ENCODE results near the gene PRKCZ. TPM values are rescaled to one million over a fixed set of nuclear protein-coding genes. Genes with fewer than 3 reads are reported as not detected.

Gene PRKCZ
- total RNA-seq, 2 experiments from 2014 or later: 8.0 to 10.0 TPM

- Histone ChIP-seq H3K4me2 (ENCODE audit: low read length) (no peak overlapping the region), H3K9me3 (ENCODE audit: low read length) (no peaks in the 10 kb centered on the region), H3K79me2 (ENCODE audit: insufficient read depth, low read depth, low read length) (no peaks in the 10 kb centered on the region), H3K36me3 (ENCODE audit: insufficient read depth, low read length) (no peaks in the 10 kb centered on the region), H3K27ac (ENCODE audit: low read depth, low read length, poor library complexity, severe bottlenecking) (no peak overlapping the region), H3K4me3 (ENCODE audit: low read depth, low read length, poor library complexity, severe bottlenecking) (no peak overlapping the region), H4K20me1 (ENCODE audit: insufficient read depth, low read length) (peaks cover 6% of the 10 kb centered on the region), H3K4me1 (ENCODE audit: insufficient read depth, low read length, poor library complexity, severe bottlenecking) (peaks cover 32% of the 10 kb centered on the region), H2AFZ (ENCODE audit: low read length) (no peak overlapping the region), H3K9me2 (ENCODE audit: insufficient read depth, low read length) (no peaks in the 10 kb centered on the region)
- no TSS peak for BruUV-seq (replicated peaks)
- TF ChIP-seq CTCF (conservative IDR thresholded peaks at IDR 0.05; ENCODE audit: low read length): no peak
- TF ChIP-seq EZH2phosphoT487 (IDR thresholded peaks at IDR 0.05; ENCODE audit: borderline replicate concordance, low read depth, low read length): no peak
- POLR2A ChIA-PET: interaction anchor here (0.7 kb wide), 1 partner anchor 461 kb away, joined by 3 read pairs; no protein-coding TSS in a partner anchor
- CTCF ChIA-PET (ENCODE audit: unreplicated experiment): no interaction called here
- intact Hi-C loops (cut with micrococcal nuclease; ENCODE audit: unreplicated experiment): no loop called here
- DNase-seq (ENCODE audit: low spot score): no peak
Measured at GRCh38 chr1:2234762-2235113, 184.5 kb downstream of the PRKCZ start.

Other genes with a start within 250 kb of the PRKCZ start
- 86.9 and 101 TPM in 2 replicates for gene GNB1, start 159.3 kb upstream of the PRKCZ start, total RNA-seq (2014; rRNA removed; shearing (Covaris generic))
- gene GNB1, start 159.3 kb upstream of the PRKCZ start, total RNA-seq (2022): 502 and 563 TPM in 2 replicates
- 0.54 and 0.88 TPM in 2 replicates for gene CALML6, start 135.2 kb upstream of the PRKCZ start, total RNA-seq (2014; rRNA removed; shearing (Covaris generic))
- gene CALML6, start 135.2 kb upstream of the PRKCZ start, total RNA-seq (2022): 2.4 and 5.1 TPM in 2 replicates
- gene TMEM52, start 131.1 kb upstream of the PRKCZ start, total RNA-seq (2014; rRNA removed; shearing (Covaris generic)): 0.46 and 1.7 TPM in 2 replicates
- gene TMEM52, start 131.1 kb upstream of the PRKCZ start, total RNA-seq (2022): 2.5 and 2.7 TPM in 2 replicates
- gene CFAP74, start 46.6 kb upstream of the PRKCZ start, total RNA-seq (2014; rRNA removed; shearing (Covaris generic)): not detected in 2 replicates
- gene CFAP74, start 46.6 kb upstream of the PRKCZ start, total RNA-seq (2022): not detected in 2 replicates
- not detected in 2 replicates for gene GABRD, start 31.1 kb upstream of the PRKCZ start, total RNA-seq (2014; rRNA removed; shearing (Covaris generic))
- gene GABRD, start 31.1 kb upstream of the PRKCZ start, total RNA-seq (2022): not detected in 2 replicates
- 25.7 and 47.4 TPM in 2 replicates for gene FAAP20, start 144.4 kb downstream of the PRKCZ start, total RNA-seq (2014; rRNA removed; shearing (Covaris generic))
- gene FAAP20, start 144.4 kb downstream of the PRKCZ start, total RNA-seq (2022): 55.4 and 55.7 TPM in 2 replicates
- gene SKI, start 177.9 kb downstream of the PRKCZ start, total RNA-seq (2014; rRNA removed; shearing (Covaris generic)): 3.4 and 4.7 TPM in 2 replicates
- 10.0 and 11.7 TPM in 2 replicates for gene SKI, start 177.9 kb downstream of the PRKCZ start, total RNA-seq (2022)